RWPE2 (cell line): ENCODE results near the gene PRSS33.
A peak's percentile ranks its signal among the peaks of the same experiment; 100 is the strongest.

Experiments used
- ATAC-seq: fragments of 200-7000 bp; cut with Tn5 transposase; 3 replicates; pipeline ENCODE4 v1.9.1; 2021; ENCODE audit warnings: low read depth
- DNase-seq: peaks from one replicate; pipeline ENCODE4 v3.0.0-alpha.2; 2020; ENCODE audit warnings: low spot score
- H3K27ac ChIP-seq: fragments of 450-650 bp; 2 replicates; pipeline ENCODE4 v1.5.1; 2017; ENCODE audit warnings: mild to moderate bottlenecking; ENCODE audit not compliant: poor library complexity, severe bottlenecking
- H3K27me3 ChIP-seq: fragments of 250-450 bp; sonication (Bioruptor Pico); 2 replicates; pipeline ENCODE4 v1.5.1; 2021; ENCODE audit warnings: mild to moderate bottlenecking, moderate library complexity; ENCODE audit not compliant: insufficient read depth, poor library complexity, severe bottlenecking
- H3K36me3 ChIP-seq: fragments of 250-450 bp; sonication (Bioruptor Pico); 2 replicates; pipeline ENCODE4 v1.5.1; 2020; ENCODE audit warnings: low read depth, mild to moderate bottlenecking, moderate library complexity
- H3K4me1 ChIP-seq: fragments of 250-450 bp; sonication (Bioruptor Pico); 2 replicates; pipeline ENCODE4 v1.5.1; 2021; ENCODE audit warnings: mild to moderate bottlenecking, moderate library complexity; ENCODE audit not compliant: insufficient read depth, poor library complexity, severe bottlenecking
- H3K4me3 ChIP-seq: fragments of 250-450 bp; sonication (Bioruptor Pico); 2 replicates; pipeline ENCODE4 v1.5.1; 2021; ENCODE audit warnings: mild to moderate bottlenecking, moderate library complexity; ENCODE audit not compliant: severe bottlenecking
- H3K9me3 ChIP-seq: fragments of 250-450 bp; sonication (Bioruptor Pico); 2 replicates; pipeline ENCODE4 v1.5.1; 2021; ENCODE audit warnings: mild to moderate bottlenecking, moderate library complexity; ENCODE audit not compliant: severe bottlenecking
- CTCF ChIP-seq: fragments of 450-650 bp; IDR thresholded peaks from one replicate; pipeline ENCODE4 v1.5.1; 2017; ENCODE audit warnings: mild to moderate bottlenecking, moderate library complexity; ENCODE audit not compliant: poor library complexity, severe bottlenecking

The PRSS33 gene

DNA sequence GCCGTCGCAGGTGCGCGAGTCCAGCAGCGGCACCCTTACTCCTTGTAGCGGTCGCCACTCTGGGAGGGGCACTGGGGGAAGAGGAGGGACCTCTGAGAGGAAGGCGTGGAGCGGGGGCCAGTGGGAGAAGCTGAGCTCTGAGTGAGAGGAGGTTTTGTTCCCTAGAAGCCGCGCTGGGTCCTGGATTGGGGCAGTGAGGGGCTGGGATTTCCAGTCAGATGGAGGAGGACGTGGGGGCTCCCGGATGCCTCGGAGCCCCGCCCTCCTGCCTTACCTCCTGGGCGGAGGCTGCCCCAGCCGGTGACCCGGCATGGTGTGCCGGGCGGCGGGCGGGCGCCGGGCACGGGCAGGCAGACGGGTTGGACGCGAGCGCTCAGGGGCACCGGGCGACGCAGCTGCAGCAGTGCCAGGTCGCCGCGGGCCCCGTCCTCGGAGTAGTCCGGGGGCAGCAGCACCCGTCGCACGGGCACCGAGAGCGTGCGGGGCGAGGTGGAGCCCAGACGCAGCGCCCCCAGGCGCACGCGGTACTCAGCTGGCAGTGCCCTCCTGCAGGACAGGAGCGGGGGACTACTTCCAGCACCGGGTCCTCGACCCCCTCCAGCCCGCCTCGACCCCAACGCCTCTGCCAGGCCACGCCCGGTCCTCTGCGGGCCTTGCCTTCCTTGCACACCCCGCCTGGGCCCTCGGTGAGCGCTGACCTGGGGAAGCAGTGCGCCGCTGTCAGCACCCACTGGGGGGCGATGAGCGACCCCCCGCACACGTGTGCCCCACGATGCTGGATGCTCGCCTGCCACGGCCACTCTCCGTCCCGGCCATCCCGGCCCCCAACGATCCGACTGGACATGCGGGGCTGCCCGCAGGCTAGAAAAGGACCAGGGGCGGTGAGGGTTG lies 2.0 kb downstream of the PRSS33 start:
- H3K4me3 ChIP-seq = no peak overlapping the region
- no peak for TF ChIP-seq CTCF
- no peaks in the 10 kb centered on the region for H3K4me1 ChIP-seq
- H3K27ac ChIP-seq = no peak overlapping the region
- no peaks in the 10 kb centered on the region for H3K9me3 ChIP-seq
- H3K27me3 ChIP-seq = peaks cover 4% of the 10 kb centered on the region
- ATAC-seq = no peak
- no peaks in the 10 kb centered on the region for H3K36me3 ChIP-seq
- peak; percentile 58 for DNase-seq

DNA sequence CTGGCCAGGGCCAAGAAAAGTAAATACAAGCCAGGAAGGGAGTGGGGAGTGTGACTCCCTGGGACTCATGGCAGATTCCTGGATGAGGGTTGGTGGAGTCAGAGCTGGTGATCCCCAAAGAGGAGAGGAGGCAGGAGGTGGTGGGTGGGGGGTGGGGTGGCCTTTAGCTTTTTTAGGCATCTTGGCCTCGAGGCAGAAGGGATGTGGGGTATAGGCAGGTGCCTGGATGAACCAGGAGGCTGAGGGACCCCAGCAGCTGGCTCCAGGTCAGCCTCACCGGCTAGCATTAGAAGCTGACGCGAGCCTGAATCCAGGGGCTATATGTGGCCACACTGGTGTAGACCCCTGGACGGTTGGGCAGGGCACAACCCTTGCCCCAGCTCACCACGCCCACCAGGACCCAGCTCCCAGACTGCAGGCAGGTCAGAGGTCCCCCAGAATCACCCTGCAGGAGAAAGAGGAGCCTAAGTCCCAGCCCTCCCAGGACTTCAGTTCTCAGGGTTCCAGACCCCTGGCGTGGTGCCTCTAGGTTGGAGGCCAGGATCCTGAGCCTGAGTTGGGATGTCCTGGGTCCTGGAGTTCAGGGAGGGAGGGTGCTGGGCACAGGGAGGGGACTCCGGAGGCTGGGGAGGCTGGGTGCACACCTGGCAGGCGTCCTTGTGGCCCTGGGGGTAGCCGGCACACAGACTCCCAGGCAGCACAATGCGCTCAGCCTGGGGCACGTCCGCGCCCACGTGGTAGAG lies 2.8 kb downstream of the PRSS33 start:
- Histone ChIP-seq H3K4me3 (no peak overlapping the region), H3K27me3 (peaks cover 4% of the 10 kb centered on the region), H3K4me1 (no peaks in the 10 kb centered on the region), H3K27ac (no peak overlapping the region), H3K36me3 (no peaks in the 10 kb centered on the region), H3K9me3 (no peaks in the 10 kb centered on the region)
- ATAC-seq (no peak), DNase-seq (peak; percentile 53)
- no peak for TF ChIP-seq CTCF

- no peak for TF ChIP-seq CTCF
- Histone ChIP-seq H3K27ac (no peak overlapping the region), H3K36me3 (no peaks in the 10 kb centered on the region), H3K4me3 (no peak overlapping the region), H3K9me3 (no peaks in the 10 kb centered on the region), H3K4me1 (no peaks in the 10 kb centered on the region), H3K27me3 (peaks cover 4% of the 10 kb centered on the region)
- no peak for ATAC-seq
- DNase-seq = peak; percentile 31
Measured at GRCh38 chr16:2783581-2784357, 3.6 kb downstream of the PRSS33 start.

DNA sequence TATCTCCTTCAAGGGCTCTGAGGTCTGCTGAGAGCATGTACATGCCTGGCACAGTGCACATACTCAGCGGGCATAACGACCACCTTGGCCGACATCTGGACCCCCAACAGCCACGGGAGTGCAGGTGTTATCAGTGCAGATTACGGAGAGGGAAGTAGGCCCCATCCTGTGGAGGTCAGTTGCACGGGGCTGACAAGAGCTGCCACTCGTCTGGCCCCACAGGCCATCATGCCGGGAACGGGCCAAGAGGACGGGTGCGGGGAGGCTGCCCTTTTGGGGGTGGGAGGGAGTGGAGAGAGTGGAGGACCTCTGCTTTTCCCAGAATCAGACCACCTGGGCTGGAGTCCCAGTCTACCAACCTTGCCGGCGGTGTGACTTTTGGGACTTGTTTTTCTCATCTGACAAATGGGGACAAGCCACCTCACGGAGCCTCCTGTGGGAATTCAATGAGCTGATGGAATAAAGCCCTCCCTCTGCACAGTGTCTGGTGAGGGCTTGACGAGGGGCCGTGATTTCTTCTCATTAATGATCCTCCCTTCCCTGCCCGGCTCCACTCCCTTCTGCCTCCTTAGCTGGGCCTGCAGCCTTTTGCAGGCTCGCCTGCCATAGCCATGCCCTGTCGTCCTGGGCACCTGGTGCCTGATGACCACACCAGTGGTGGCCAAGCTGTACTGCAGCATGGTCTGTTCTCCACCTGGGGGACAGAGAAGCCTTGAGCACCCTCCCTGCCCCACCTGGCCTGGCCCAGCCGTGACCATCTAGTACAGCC lies 4.6 kb downstream of the PRSS33 start:
- Histone ChIP-seq H3K4me1 (no peaks in the 10 kb centered on the region), H3K9me3 (no peaks in the 10 kb centered on the region), H3K27ac (no peak overlapping the region), H3K36me3 (no peaks in the 10 kb centered on the region), H3K27me3 (peaks cover 4% of the 10 kb centered on the region), H3K4me3 (no peak overlapping the region)
- no peak for TF ChIP-seq CTCF
- DNase-seq = peak; percentile 51
- peak; percentile 30; the same call in 1 of the 3 replicates for ATAC-seq
